GM23338 (cell line): Measurements from ENCODE around the gene CPM. TPM values are rescaled to one million over a fixed set of nuclear protein-coding genes. Genes with fewer than 3 reads are reported as not detected.

ENCODE experiments used
- ATAC-seq: fragments of 200-7000 bp; cut with Tn5 transposase; 3 replicates; pipeline ENCODE4 v1.9.1; 2020
- DNase-seq: peaks from one replicate; pipeline ENCODE4 v3.0.0-alpha.2; 2015; ENCODE audit warnings: low spot score
- H2AFZ ChIP-seq: fragments of 200-600 bp; sonication (generic); 2 replicates; pipeline ENCODE4 v1.8.0; 2016; ENCODE audit warnings: antibody characterized with exemption, mild to moderate bottlenecking, moderate library complexity
- H3F3A ChIP-seq: fragments of 200-600 bp; sonication (generic); replicated peaks from 2 replicates; pipeline ENCODE4 v1.8.0; 2017; ENCODE audit warnings: antibody characterized with exemption, mixed run types, low read depth
- H3K27ac ChIP-seq: fragments of 200-600 bp; sonication (generic); 2 replicates; pipeline ENCODE4 v1.6.1; 2016; ENCODE audit warnings: low read depth
- H3K27me3 ChIP-seq: fragments of 200-600 bp; sonication (generic); 2 replicates; pipeline ENCODE4 v1.8.0; 2016; ENCODE audit warnings: mild to moderate bottlenecking, mixed run types, moderate library complexity; ENCODE audit not compliant: insufficient read depth
- H3K36me3 ChIP-seq: fragments of 200-600 bp; sonication (generic); 2 replicates; pipeline ENCODE4 v1.8.0; 2016; ENCODE audit warnings: mild to moderate bottlenecking; ENCODE audit not compliant: insufficient read depth
- H3K4me1 ChIP-seq: fragments of 200-600 bp; sonication (generic); 2 replicates; pipeline ENCODE4 v1.8.0; 2016; ENCODE audit warnings: mild to moderate bottlenecking, moderate library complexity; ENCODE audit not compliant: insufficient read depth
- H3K4me2 ChIP-seq: fragments of 200-600 bp; sonication (generic); 2 replicates; pipeline ENCODE4 v1.7.1; 2017; ENCODE audit warnings: mixed run types
- H3K4me3 ChIP-seq: fragments of 200-600 bp; sonication (generic); 2 replicates; pipeline ENCODE4 v1.6.1; 2016; ENCODE audit warnings: mixed run types
- H3K79me2 ChIP-seq: fragments of 200-600 bp; sonication (generic); replicated peaks from 2 replicates; pipeline ENCODE4 v1.8.0; 2017; ENCODE audit warnings: mild to moderate bottlenecking; ENCODE audit not compliant: insufficient read depth
- H3K9me2 ChIP-seq: fragments of 200-600 bp; sonication (generic); 2 replicates; pipeline ENCODE4 v1.8.0; 2017; ENCODE audit not compliant: insufficient read depth
- H4K20me1 ChIP-seq: fragments of 200-600 bp; sonication (generic); replicated peaks from 2 replicates; pipeline ENCODE4 v1.8.0; 2017; ENCODE audit warnings: mild to moderate bottlenecking; ENCODE audit not compliant: insufficient read depth
- H3K27ac Mint-ChIP-seq: 2 replicates; pipeline ENCODE4 v1.8.0; 2020; ENCODE audit warnings: inconsistent platforms, mild to moderate bottlenecking, moderate library complexity, mixed read lengths
- H3K27me3 Mint-ChIP-seq: 3 replicates; pipeline ENCODE4 v1.8.0; 2022; ENCODE audit warnings: low read depth, mild to moderate bottlenecking, moderate library complexity, mixed read lengths, inconsistent platforms; ENCODE audit not compliant: insufficient read depth, poor library complexity
- H3K36me3 Mint-ChIP-seq: 3 replicates; pipeline ENCODE4 v1.8.0; 2021; ENCODE audit warnings: low read depth, mild to moderate bottlenecking, inconsistent platforms, moderate library complexity, mixed read lengths
- H3K4me1 Mint-ChIP-seq: 3 replicates; pipeline ENCODE4 v1.8.0; 2020; ENCODE audit warnings: mild to moderate bottlenecking, inconsistent platforms, mixed read lengths
- H3K4me3 Mint-ChIP-seq: 3 replicates; pipeline ENCODE4 v1.8.0; 2021; ENCODE audit warnings: moderate library complexity, mild to moderate bottlenecking, inconsistent platforms, mixed read lengths
- H3K9me3 Mint-ChIP-seq: 3 replicates; pipeline ENCODE4 v1.8.0; 2020; ENCODE audit warnings: moderate library complexity, mild to moderate bottlenecking, inconsistent platforms, mixed read lengths
- CREB1 ChIP-seq: fragments of 250-450 bp; sonication (Bioruptor Pico); IDR thresholded peaks from 2 replicates; pipeline ENCODE4 v1.5.0; 2020; ENCODE audit warnings: low read depth, mild to moderate bottlenecking, moderate library complexity
- JUNB ChIP-seq: IDR thresholded peaks from one replicate; pipeline ENCODE4 v1.6.1; 2016; ENCODE audit warnings: antibody characterized with exemption; ENCODE audit not compliant: unreplicated experiment
- ZNF114 ChIP-seq: fragments of 250-450 bp; sonication (Bioruptor Pico); IDR thresholded peaks from 2 replicates; pipeline ENCODE4 v1.5.0; 2020; ENCODE audit warnings: mild to moderate bottlenecking, moderate library complexity
- polyA plus RNA-seq: library from polyadenylated mRNA; unstranded; fragments of >200 nt; fragmentation: Nextera tagmentation; extraction: Ambion mirVana; gene quantifications from 2 replicates; pipeline ENCODE4 v1.2.1, GENCODE V29; 2016
- total RNA-seq: library from RNA; depleted of rRNA; stranded (reverse); fragments of >200 nt; shearing (Covaris generic); gene quantifications from 2 replicates; pipeline ENCODE4 v1.2.3, GENCODE V29; 2014
- TF ChIP-seq, protein P1 (sequence below): IDR thresholded peaks from one replicate; pipeline ENCODE4 v1.6.1; 2018; ENCODE audit warnings: antibody characterized with exemption; ENCODE audit not compliant: unreplicated experiment
- TF ChIP-seq, protein P2 (sequence below): fragments of 250-450 bp; sonication (Bioruptor Pico); IDR thresholded peaks from 2 replicates; pipeline ENCODE4 v1.5.0; 2020; ENCODE audit warnings: mild to moderate bottlenecking, moderate library complexity

The CPM gene
- total and polyA plus RNA-seq, 2 experiments from 2014 or later: 0.37 to 5.8 TPM

DNA sequence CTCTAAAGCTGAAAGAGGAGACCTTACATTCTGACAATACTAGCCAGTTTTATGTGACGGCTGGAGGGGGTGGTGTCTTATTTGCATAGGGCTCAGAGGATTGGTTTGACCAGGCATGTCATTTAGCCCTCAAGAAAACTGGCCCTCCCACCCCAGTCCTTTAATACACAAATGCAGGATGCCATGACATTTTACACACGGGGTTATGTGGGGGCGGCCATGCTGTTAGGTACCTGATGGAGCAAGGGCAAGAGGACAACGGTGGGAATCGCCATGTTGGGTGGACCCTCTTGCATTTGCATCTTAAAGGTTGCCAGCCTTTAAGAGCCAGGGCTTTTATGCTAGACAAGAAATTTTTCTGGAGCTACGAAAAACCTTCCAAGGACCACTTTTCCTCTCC lies 101.7 kb downstream of the CPM start (continued):
- TF ChIP-seq, protein P1, sequence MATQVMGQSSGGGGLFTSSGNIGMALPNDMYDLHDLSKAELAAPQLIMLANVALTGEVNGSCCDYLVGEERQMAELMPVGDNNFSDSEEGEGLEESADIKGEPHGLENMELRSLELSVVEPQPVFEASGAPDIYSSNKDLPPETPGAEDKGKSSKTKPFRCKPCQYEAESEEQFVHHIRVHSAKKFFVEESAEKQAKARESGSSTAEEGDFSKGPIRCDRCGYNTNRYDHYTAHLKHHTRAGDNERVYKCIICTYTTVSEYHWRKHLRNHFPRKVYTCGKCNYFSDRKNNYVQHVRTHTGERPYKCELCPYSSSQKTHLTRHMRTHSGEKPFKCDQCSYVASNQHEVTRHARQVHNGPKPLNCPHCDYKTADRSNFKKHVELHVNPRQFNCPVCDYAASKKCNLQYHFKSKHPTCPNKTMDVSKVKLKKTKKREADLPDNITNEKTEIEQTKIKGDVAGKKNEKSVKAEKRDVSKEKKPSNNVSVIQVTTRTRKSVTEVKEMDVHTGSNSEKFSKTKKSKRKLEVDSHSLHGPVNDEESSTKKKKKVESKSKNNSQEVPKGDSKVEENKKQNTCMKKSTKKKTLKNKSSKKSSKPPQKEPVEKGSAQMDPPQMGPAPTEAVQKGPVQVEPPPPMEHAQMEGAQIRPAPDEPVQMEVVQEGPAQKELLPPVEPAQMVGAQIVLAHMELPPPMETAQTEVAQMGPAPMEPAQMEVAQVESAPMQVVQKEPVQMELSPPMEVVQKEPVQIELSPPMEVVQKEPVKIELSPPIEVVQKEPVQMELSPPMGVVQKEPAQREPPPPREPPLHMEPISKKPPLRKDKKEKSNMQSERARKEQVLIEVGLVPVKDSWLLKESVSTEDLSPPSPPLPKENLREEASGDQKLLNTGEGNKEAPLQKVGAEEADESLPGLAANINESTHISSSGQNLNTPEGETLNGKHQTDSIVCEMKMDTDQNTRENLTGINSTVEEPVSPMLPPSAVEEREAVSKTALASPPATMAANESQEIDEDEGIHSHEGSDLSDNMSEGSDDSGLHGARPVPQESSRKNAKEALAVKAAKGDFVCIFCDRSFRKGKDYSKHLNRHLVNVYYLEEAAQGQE: no peak
- no peak for TF ChIP-seq CREB1 (CRISPR knock-in tag)

DNA sequence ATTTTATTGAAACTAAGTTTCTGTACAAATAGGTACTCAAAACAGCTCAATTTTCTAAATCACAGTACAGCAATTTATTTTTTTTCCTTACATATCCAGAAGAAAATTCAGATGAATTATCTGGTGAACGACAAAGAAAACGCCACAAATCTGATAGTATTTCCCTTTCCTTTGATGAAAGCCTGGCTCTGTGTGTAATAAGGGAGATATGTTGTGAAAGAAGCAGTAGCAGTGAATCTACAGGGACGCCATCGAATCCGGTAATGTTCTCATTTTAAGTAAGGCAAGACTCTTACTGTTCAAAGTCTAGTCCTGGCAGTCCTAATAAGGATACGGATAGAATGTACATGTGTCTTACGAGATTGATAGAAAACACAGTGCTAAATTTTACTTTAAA lies 104.3 kb downstream of the CPM start:
- peaks cover 10% of the 10 kb centered on the region for H3K4me1 Mint-ChIP-seq
- no peaks in the 10 kb centered on the region for H3K27me3 Mint-ChIP-seq
- ATAC-seq: no peak
- no peak overlapping the region for H2AFZ ChIP-seq
- H3K4me2 ChIP-seq: no peak overlapping the region
- TF ChIP-seq JUNB (no peak), ZNF114 (no peak)
- TF ChIP-seq, protein P2, sequence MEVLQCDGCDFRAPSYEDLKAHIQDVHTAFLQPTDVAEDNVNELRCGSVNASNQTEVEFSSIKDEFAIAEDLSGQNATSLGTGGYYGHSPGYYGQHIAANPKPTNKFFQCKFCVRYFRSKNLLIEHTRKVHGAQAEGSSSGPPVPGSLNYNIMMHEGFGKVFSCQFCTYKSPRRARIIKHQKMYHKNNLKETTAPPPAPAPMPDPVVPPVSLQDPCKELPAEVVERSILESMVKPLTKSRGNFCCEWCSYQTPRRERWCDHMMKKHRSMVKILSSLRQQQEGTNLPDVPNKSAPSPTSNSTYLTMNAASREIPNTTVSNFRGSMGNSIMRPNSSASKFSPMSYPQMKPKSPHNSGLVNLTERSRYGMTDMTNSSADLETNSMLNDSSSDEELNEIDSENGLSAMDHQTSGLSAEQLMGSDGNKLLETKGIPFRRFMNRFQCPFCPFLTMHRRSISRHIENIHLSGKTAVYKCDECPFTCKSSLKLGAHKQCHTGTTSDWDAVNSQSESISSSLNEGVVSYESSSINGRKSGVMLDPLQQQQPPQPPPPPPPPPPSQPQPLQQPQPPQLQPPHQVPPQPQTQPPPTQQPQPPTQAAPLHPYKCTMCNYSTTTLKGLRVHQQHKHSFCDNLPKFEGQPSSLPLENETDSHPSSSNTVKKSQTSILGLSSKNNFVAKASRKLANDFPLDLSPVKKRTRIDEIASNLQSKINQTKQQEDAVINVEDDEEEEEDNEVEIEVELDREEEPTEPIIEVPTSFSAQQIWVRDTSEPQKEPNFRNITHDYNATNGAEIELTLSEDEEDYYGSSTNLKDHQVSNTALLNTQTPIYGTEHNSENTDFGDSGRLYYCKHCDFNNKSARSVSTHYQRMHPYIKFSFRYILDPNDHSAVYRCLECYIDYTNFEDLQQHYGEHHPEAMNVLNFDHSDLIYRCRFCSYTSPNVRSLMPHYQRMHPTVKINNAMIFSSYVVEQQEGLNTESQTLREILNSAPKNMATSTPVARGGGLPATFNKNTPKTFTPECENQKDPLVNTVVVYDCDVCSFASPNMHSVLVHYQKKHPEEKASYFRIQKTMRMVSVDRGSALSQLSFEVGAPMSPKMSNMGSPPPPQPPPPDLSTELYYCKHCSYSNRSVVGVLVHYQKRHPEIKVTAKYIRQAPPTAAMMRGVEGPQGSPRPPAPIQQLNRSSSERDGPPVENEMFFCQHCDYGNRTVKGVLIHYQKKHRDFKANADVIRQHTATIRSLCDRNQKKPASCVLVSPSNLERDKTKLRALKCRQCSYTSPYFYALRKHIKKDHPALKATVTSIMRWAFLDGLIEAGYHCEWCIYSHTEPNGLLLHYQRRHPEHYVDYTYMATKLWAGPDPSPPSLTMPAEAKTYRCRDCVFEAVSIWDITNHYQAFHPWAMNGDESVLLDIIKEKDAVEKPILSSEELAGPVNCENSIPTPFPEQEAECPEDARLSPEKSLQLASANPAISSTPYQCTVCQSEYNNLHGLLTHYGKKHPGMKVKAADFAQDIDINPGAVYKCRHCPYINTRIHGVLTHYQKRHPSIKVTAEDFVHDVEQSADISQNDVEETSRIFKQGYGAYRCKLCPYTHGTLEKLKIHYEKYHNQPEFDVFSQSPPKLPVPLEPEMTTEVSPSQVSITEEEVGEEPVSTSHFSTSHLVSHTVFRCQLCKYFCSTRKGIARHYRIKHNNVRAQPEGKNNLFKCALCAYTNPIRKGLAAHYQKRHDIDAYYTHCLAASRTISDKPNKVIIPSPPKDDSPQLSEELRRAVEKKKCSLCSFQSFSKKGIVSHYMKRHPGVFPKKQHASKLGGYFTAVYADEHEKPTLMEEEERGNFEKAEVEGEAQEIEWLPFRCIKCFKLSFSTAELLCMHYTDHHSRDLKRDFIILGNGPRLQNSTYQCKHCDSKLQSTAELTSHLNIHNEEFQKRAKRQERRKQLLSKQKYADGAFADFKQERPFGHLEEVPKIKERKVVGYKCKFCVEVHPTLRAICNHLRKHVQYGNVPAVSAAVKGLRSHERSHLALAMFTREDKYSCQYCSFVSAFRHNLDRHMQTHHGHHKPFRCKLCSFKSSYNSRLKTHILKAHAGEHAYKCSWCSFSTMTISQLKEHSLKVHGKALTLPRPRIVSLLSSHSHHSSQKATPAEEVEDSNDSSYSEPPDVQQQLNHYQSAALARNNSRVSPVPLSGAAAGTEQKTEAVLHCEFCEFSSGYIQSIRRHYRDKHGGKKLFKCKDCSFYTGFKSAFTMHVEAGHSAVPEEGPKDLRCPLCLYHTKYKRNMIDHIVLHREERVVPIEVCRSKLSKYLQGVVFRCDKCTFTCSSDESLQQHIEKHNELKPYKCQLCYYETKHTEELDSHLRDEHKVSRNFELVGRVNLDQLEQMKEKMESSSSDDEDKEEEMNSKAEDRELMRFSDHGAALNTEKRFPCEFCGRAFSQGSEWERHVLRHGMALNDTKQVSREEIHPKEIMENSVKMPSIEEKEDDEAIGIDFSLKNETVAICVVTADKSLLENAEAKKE (CRISPR knock-in tag): no peak
- peaks cover 6% of the 10 kb centered on the region; the same call in 1 of the 2 replicates for H4K20me1 ChIP-seq
- H3K9me3 Mint-ChIP-seq: no peaks in the 10 kb centered on the region
- H3K79me2 ChIP-seq: peaks cover 16% of the 10 kb centered on the region
- H3F3A ChIP-seq: peaks cover 16% of the 10 kb centered on the region; the same call in 1 of the 2 replicates
- no peak overlapping the region for H3K27ac ChIP-seq
- H3K4me1 ChIP-seq: peaks cover 5% of the 10 kb centered on the region
- H3K36me3 ChIP-seq: peaks cover 63% of the 10 kb centered on the region
- H3K4me3 ChIP-seq: no peak overlapping the region
- peaks cover 81% of the 10 kb centered on the region for H3K36me3 Mint-ChIP-seq
- H3K27me3 ChIP-seq: no peaks in the 10 kb centered on the region
- H3K27ac Mint-ChIP-seq: no peak overlapping the region
- DNase-seq: no peak
- no peaks in the 10 kb centered on the region for H3K9me2 ChIP-seq
- no peak overlapping the region for H3K4me3 Mint-ChIP-seq
